GM23338 (cell line): ENCODE results near the gene SUGCT. TPM values are rescaled to one million over a fixed set of nuclear protein-coding genes. Genes with fewer than 3 reads are reported as not detected.
A peak's percentile ranks its signal among the peaks of the same experiment; 100 is the strongest.

Experiments
- ATAC-seq: fragments of 200-7000 bp; cut with Tn5 transposase; 3 replicates; pipeline ENCODE4 v1.9.1; 2020
- DNase-seq: peaks from one replicate; pipeline ENCODE4 v3.0.0-alpha.2; 2015; ENCODE audit warnings: low spot score
- H2AFZ ChIP-seq: fragments of 200-600 bp; sonication (generic); 2 replicates; pipeline ENCODE4 v1.8.0; 2016; ENCODE audit warnings: antibody characterized with exemption, mild to moderate bottlenecking, moderate library complexity
- H3F3A ChIP-seq: fragments of 200-600 bp; sonication (generic); replicated peaks from 2 replicates; pipeline ENCODE4 v1.8.0; 2017; ENCODE audit warnings: antibody characterized with exemption, mixed run types, low read depth
- H3K27ac ChIP-seq: fragments of 200-600 bp; sonication (generic); 2 replicates; pipeline ENCODE4 v1.6.1; 2016; ENCODE audit warnings: low read depth
- H3K27me3 ChIP-seq: fragments of 200-600 bp; sonication (generic); 2 replicates; pipeline ENCODE4 v1.8.0; 2016; ENCODE audit warnings: mild to moderate bottlenecking, mixed run types, moderate library complexity; ENCODE audit not compliant: insufficient read depth
- H3K36me3 ChIP-seq: fragments of 200-600 bp; sonication (generic); 2 replicates; pipeline ENCODE4 v1.8.0; 2016; ENCODE audit warnings: mild to moderate bottlenecking; ENCODE audit not compliant: insufficient read depth
- H3K4me1 ChIP-seq: fragments of 200-600 bp; sonication (generic); 2 replicates; pipeline ENCODE4 v1.8.0; 2016; ENCODE audit warnings: mild to moderate bottlenecking, moderate library complexity; ENCODE audit not compliant: insufficient read depth
- H3K4me2 ChIP-seq: fragments of 200-600 bp; sonication (generic); 2 replicates; pipeline ENCODE4 v1.7.1; 2017; ENCODE audit warnings: mixed run types
- H3K4me3 ChIP-seq: fragments of 200-600 bp; sonication (generic); 2 replicates; pipeline ENCODE4 v1.6.1; 2016; ENCODE audit warnings: mixed run types
- H3K79me2 ChIP-seq: fragments of 200-600 bp; sonication (generic); replicated peaks from 2 replicates; pipeline ENCODE4 v1.8.0; 2017; ENCODE audit warnings: mild to moderate bottlenecking; ENCODE audit not compliant: insufficient read depth
- H3K9me2 ChIP-seq: fragments of 200-600 bp; sonication (generic); 2 replicates; pipeline ENCODE4 v1.8.0; 2017; ENCODE audit not compliant: insufficient read depth
- H4K20me1 ChIP-seq: fragments of 200-600 bp; sonication (generic); replicated peaks from 2 replicates; pipeline ENCODE4 v1.8.0; 2017; ENCODE audit warnings: mild to moderate bottlenecking; ENCODE audit not compliant: insufficient read depth
- H3K27ac Mint-ChIP-seq: 2 replicates; pipeline ENCODE4 v1.8.0; 2020; ENCODE audit warnings: inconsistent platforms, mild to moderate bottlenecking, moderate library complexity, mixed read lengths
- H3K27me3 Mint-ChIP-seq: 3 replicates; pipeline ENCODE4 v1.8.0; 2022; ENCODE audit warnings: low read depth, mild to moderate bottlenecking, moderate library complexity, mixed read lengths, inconsistent platforms; ENCODE audit not compliant: insufficient read depth, poor library complexity
- H3K36me3 Mint-ChIP-seq: 3 replicates; pipeline ENCODE4 v1.8.0; 2021; ENCODE audit warnings: low read depth, mild to moderate bottlenecking, inconsistent platforms, moderate library complexity, mixed read lengths
- H3K4me1 Mint-ChIP-seq: 3 replicates; pipeline ENCODE4 v1.8.0; 2020; ENCODE audit warnings: mild to moderate bottlenecking, inconsistent platforms, mixed read lengths
- H3K4me3 Mint-ChIP-seq: 3 replicates; pipeline ENCODE4 v1.8.0; 2021; ENCODE audit warnings: moderate library complexity, mild to moderate bottlenecking, inconsistent platforms, mixed read lengths
- H3K9me3 Mint-ChIP-seq: 3 replicates; pipeline ENCODE4 v1.8.0; 2020; ENCODE audit warnings: moderate library complexity, mild to moderate bottlenecking, inconsistent platforms, mixed read lengths
- CTCF ChIP-seq, 2 experiments: fragments of 200-600 bp in 1 of 2; sonication (generic) in 1 of 2; conservative IDR thresholded peaks; 2 replicates each; pipeline versions ENCODE4 v1.5.1 to v1.6.1; 2016 to 2017; ENCODE audit warnings: antibody characterized with exemption in 2 of 2, low read depth in 2 of 2, mild to moderate bottlenecking in 2 of 2, moderate library complexity in 1 of 2
- ETS1 ChIP-seq: IDR thresholded peaks from 2 replicates; pipeline ENCODE4 v1.6.1; 2016; ENCODE audit warnings: antibody characterized with exemption
- EZH2 ChIP-seq: fragments of 200-600 bp; sonication (generic); IDR thresholded peaks from one replicate; pipeline ENCODE4 v1.8.0; 2017; ENCODE audit warnings: antibody characterized with exemption, mild to moderate bottlenecking, low read depth; ENCODE audit not compliant: unreplicated experiment
- EZH2phosphoT487 ChIP-seq: fragments of 200-600 bp; sonication (generic); IDR thresholded peaks from one replicate; pipeline ENCODE4 v1.8.1; 2018; ENCODE audit warnings: antibody characterized with exemption; ENCODE audit not compliant: unreplicated experiment
- JUNB ChIP-seq: IDR thresholded peaks from one replicate; pipeline ENCODE4 v1.6.1; 2016; ENCODE audit warnings: antibody characterized with exemption; ENCODE audit not compliant: unreplicated experiment
- NANOG ChIP-seq: IDR thresholded peaks from 2 replicates; pipeline ENCODE4 v1.6.1; 2016; ENCODE audit warnings: antibody characterized with exemption, borderline replicate concordance
- ZNF114 ChIP-seq: fragments of 250-450 bp; sonication (Bioruptor Pico); IDR thresholded peaks from 2 replicates; pipeline ENCODE4 v1.5.0; 2020; ENCODE audit warnings: mild to moderate bottlenecking, moderate library complexity
- ZNF331 ChIP-seq: fragments of 250-450 bp; sonication (Bioruptor Pico); IDR thresholded peaks from 2 replicates; pipeline ENCODE4 v1.5.0; 2020; ENCODE audit warnings: low read depth, mild to moderate bottlenecking, moderate library complexity
- polyA plus RNA-seq: library from polyadenylated mRNA; unstranded; fragments of >200 nt; fragmentation: Nextera tagmentation; extraction: Ambion mirVana; gene quantifications from 2 replicates; pipeline ENCODE4 v1.2.1, GENCODE V29; 2016
- total RNA-seq: library from RNA; depleted of rRNA; stranded (reverse); fragments of >200 nt; shearing (Covaris generic); gene quantifications from 2 replicates; pipeline ENCODE4 v1.2.3, GENCODE V29; 2014

The SUGCT gene
- total and polyA plus RNA-seq, 2 experiments from 2014 or later = 4.2 to 5.6 TPM

GRCh38 chr7:40327873-40328272 is 193.1 kb downstream of the SUGCT start:
- no peak overlapping the region for H3K27ac Mint-ChIP-seq
- Histone ChIP-seq H3K36me3 (no peaks in the 10 kb centered on the region), H2AFZ (no peak overlapping the region), H3F3A (no peaks in the 10 kb centered on the region), H3K4me3 (no peak overlapping the region), H3K4me2 (no peak overlapping the region), H3K9me2 (no peaks in the 10 kb centered on the region), H4K20me1 (no peaks in the 10 kb centered on the region), H3K4me1 (peaks cover 14% of the 10 kb centered on the region; the same call in 1 of the 2 replicates), H3K79me2 (no peaks in the 10 kb centered on the region), H3K27ac (no peak overlapping the region), H3K27me3 (no peaks in the 10 kb centered on the region)
- no peak for TF ChIP-seq CTCF (conservative IDR thresholded peaks at IDR 0.05; ENCODE audit: low read depth in 2 of 2)
- no peak for TF ChIP-seq NANOG
- TF ChIP-seq EZH2 = no peak
- no peak for TF ChIP-seq ZNF114 (CRISPR knock-in tag)
- TF ChIP-seq JUNB = no peak
- TF ChIP-seq EZH2phosphoT487 = no peak
- TF ChIP-seq ETS1 = no peak
- TF ChIP-seq ZNF331 (CRISPR knock-in tag) = no peak
- H3K4me3 Mint-ChIP-seq = no peak overlapping the region
- H3K27me3 Mint-ChIP-seq = peaks cover 5% of the 10 kb centered on the region
- no peaks in the 10 kb centered on the region; the same call in 2 of the 3 replicates for H3K36me3 Mint-ChIP-seq
- no peak for ATAC-seq
- H3K9me3 Mint-ChIP-seq = no peaks in the 10 kb centered on the region
- no peak for DNase-seq
- H3K4me1 Mint-ChIP-seq = peaks cover 9% of the 10 kb centered on the region

- Histone ChIP-seq H3F3A (no peaks in the 10 kb centered on the region), H2AFZ (no peak overlapping the region), H3K4me2 (no peak overlapping the region), H3K9me2 (no peaks in the 10 kb centered on the region), H3K4me3 (no peak overlapping the region), H3K27ac (no peak overlapping the region), H3K27me3 (no peaks in the 10 kb centered on the region), H3K4me1 (peaks cover 7% of the 10 kb centered on the region; the same call in 1 of the 2 replicates), H3K36me3 (no peaks in the 10 kb centered on the region), H3K79me2 (no peaks in the 10 kb centered on the region), H4K20me1 (no peaks in the 10 kb centered on the region)
- ATAC-seq = peak; percentile 57
- Mint-ChIP-seq H3K4me1 (peaks cover 6% of the 10 kb centered on the region), H3K27me3 (peaks cover 3% of the 10 kb centered on the region), H3K4me3 (no peak overlapping the region), H3K9me3 (peaks cover 4% of the 10 kb centered on the region; the same call in 2 of the 3 replicates), H3K27ac (no peak overlapping the region), H3K36me3 (no peaks in the 10 kb centered on the region)
- TF ChIP-seq NANOG (no peak), JUNB (no peak), CTCF (conservative IDR thresholded peaks at IDR 0.05; ENCODE audit: low read depth in 2 of 2) (peak; percentile 73 to 84)
- DNase-seq = peak; percentile 72
Measured at GRCh38 chr7:40329601-40330153, 194.9 kb downstream of the SUGCT start.
